Measurements from ENCODE around the gene PODNL1.

GRCh38 chr19:13917888-13918406, 20.3 kb downstream of the PODNL1 start:
- TF ChIP-seq POLR2AphosphoS5 (IDR thresholded peaks at IDR 0.05; ENCODE audit: low read depth, low read length) (no peak), POLR2A (IDR thresholded peaks at IDR 0.05; ENCODE audit: low read depth, low read length) (no peak)
